ENCODE data around the gene SLC9C1. TPM values are rescaled to one million over a fixed set of nuclear protein-coding genes. Genes with fewer than 3 reads are reported as not detected.

SLC9C1 gene
- total RNA-seq, 1 experiment from 2014 or later: not detected

DNA sequence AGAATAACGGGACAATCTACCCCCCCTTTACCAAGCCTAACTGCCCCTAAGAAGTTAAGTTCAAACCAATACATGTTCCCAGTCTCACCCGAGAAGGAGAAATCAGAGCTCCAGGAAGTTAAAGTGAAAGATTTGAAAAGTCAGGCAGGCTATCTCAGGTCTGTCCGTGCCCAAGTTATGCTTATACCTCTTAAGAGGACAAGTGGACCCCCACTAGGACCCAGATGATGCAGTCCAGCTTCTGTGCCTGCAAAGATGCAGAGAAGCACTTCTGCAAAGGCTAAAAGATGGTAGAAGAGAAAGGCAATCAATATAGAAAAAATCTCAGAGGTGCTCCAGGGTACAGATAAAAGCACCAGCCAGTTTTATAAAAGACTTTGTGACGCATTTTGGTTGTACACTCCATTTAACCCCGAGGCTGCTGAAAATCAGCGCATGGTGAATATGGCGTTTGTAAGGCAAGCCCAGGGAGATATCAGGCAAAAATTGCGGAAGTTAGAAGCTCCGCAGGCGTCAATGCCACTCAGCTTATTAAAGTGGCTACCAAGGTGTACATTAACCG, 9.8 kb upstream of the SLC9C1 start:
- TF ChIP-seq, protein P1, sequence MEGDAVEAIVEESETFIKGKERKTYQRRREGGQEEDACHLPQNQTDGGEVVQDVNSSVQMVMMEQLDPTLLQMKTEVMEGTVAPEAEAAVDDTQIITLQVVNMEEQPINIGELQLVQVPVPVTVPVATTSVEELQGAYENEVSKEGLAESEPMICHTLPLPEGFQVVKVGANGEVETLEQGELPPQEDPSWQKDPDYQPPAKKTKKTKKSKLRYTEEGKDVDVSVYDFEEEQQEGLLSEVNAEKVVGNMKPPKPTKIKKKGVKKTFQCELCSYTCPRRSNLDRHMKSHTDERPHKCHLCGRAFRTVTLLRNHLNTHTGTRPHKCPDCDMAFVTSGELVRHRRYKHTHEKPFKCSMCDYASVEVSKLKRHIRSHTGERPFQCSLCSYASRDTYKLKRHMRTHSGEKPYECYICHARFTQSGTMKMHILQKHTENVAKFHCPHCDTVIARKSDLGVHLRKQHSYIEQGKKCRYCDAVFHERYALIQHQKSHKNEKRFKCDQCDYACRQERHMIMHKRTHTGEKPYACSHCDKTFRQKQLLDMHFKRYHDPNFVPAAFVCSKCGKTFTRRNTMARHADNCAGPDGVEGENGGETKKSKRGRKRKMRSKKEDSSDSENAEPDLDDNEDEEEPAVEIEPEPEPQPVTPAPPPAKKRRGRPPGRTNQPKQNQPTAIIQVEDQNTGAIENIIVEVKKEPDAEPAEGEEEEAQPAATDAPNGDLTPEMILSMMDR (conservative IDR thresholded peaks at IDR 0.05; ENCODE audit: low read depth, low read length): no peak
- no peak for TF ChIP-seq EZH2 (IDR thresholded peaks at IDR 0.05; ENCODE audit: borderline replicate concordance, low read depth, low read length, poor library complexity, severe bottlenecking)
- DNase-seq (ENCODE audit: low spot score): peak; percentile 39
- ChIA-PET POLR2A (ENCODE audit: low non-redundant PET) (no interaction called here), CTCF (interaction anchor here (1.3 kb wide), 1 partner anchor 11 kb away, joined by 3 read pairs; no protein-coding TSS in a partner anchor)
- H3K27ac ChIP-seq (ENCODE audit: low read depth, low read length, poor library complexity, severe bottlenecking): peak overlapping the region; percentile 31
- H3K36me3 ChIP-seq (ENCODE audit: insufficient read depth, low read length, poor library complexity, severe bottlenecking): no peaks in the 10 kb centered on the region
- no TSS peak for BruUV-seq (replicated peaks)
- intact Hi-C loops (cut with micrococcal nuclease; ENCODE audit: unreplicated experiment): no loop called here
- H3K9me3 ChIP-seq (ENCODE audit: low read depth, low read length, poor library complexity, severe bottlenecking): no peaks in the 10 kb centered on the region
- no peaks in the 10 kb centered on the region for H3K27me3 ChIP-seq (replicated peaks; ENCODE audit: insufficient read depth, low read depth, low read length, poor library complexity)
- H3K4me1 ChIP-seq (ENCODE audit: insufficient read depth, low read length, poor library complexity, severe bottlenecking): peaks cover 21% of the 10 kb centered on the region
- peak overlapping the region; percentile 40 for H3K4me3 ChIP-seq (ENCODE audit: low read depth, low read length, poor library complexity, severe bottlenecking)

DNA sequence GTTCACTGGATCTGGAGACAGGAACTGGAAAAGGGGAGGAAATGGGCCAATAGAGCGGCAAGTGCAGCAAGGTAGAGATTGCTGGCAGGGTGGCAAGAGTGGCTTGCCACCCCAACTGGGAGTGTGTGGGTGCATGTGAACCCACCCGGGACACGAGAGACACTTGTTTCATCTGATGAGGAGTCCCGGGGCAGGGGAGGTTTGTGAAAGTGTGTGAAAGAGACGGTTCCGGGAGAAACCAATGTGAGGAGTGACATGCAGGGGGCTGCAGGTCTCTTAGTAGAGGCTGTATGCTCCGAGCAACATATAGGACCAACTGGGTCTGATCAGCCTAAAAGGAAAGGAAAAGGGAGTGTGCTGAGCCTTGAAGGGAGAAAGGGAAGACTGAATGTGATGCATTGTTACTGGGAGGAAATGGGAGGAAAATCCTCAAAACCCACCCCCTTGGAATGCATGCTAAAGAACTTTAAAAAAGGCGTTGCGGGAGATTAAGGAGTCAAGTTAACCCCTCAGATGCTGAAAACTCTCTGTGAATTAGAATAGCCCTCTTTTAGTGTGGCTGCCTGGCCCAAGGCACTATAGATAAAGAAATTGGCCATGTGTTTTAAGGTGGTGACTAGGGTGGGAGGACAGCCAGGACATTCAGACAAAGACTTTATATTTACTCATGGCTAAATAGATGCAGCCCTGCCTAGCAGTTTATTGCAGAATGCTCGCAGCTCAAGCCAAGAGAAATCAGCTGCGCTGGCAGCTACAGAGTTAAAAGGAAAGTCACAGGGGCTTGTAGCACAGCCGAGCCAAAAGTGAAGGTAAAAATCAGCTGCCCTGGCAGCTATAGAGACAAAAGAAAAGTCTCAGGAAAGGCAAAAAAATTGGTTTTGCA, 9.1 kb upstream of the SLC9C1 start:
- ChIA-PET CTCF (no interaction called here), POLR2A (ENCODE audit: low non-redundant PET) (no interaction called here)
- Histone ChIP-seq H3K27ac (ENCODE audit: low read depth, low read length, poor library complexity, severe bottlenecking) (peak overlapping the region; percentile 31), H3K27me3 (replicated peaks; ENCODE audit: insufficient read depth, low read depth, low read length, poor library complexity) (no peaks in the 10 kb centered on the region), H3K36me3 (ENCODE audit: insufficient read depth, low read length, poor library complexity, severe bottlenecking) (no peaks in the 10 kb centered on the region), H3K4me1 (ENCODE audit: insufficient read depth, low read length, poor library complexity, severe bottlenecking) (peaks cover 21% of the 10 kb centered on the region), H3K4me3 (ENCODE audit: low read depth, low read length, poor library complexity, severe bottlenecking) (peak overlapping the region; percentile 40), H3K9me3 (ENCODE audit: low read depth, low read length, poor library complexity, severe bottlenecking) (no peaks in the 10 kb centered on the region)
- intact Hi-C loops (cut with micrococcal nuclease; ENCODE audit: unreplicated experiment): no loop called here
- BruUV-seq (replicated peaks): no TSS peak
- TF ChIP-seq, protein P1 (conservative IDR thresholded peaks at IDR 0.05; ENCODE audit: low read depth, low read length): no peak
- TF ChIP-seq EZH2 (IDR thresholded peaks at IDR 0.05; ENCODE audit: borderline replicate concordance, low read depth, low read length, poor library complexity, severe bottlenecking): no peak
- peak; percentile 52 for DNase-seq (ENCODE audit: low spot score)

DNA sequence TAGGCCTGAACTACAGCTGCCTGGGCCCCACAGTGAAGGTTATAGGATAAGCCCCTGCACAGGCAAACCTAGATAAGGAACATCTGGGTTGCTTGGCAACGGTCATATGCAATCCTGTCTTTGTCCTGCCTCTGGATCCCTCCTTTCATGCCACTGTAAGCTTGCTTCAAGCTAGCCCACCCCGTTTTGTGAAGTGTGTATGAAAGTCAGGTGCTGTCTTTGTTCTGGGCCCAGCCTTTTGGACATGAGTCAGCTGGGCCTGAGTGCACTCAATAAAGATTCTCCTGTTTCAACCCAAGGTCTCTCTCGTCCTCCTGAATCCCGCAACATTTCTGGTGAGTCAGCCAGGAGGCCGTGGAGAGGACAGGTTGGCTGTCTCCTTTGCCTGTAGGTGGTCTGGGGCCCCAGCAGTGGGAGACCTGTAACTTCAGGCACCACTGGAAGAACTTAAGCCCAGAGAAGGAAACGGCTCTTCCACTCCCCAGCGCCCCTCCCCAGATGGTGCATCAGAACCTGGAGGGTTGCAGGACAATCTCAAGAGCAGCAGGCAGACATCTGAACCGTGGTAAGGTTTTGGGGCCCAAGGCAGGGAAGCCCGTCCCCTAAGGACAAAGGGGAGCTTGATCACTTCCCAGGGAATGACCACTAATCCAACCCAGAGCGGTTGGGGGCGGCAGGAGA, 8.3 kb upstream of the SLC9C1 start:
- Histone ChIP-seq H3K27ac (ENCODE audit: low read depth, low read length, poor library complexity, severe bottlenecking) (peak overlapping the region; percentile 9), H3K4me3 (ENCODE audit: low read depth, low read length, poor library complexity, severe bottlenecking) (peak overlapping the region; percentile 40), H3K4me1 (ENCODE audit: insufficient read depth, low read length, poor library complexity, severe bottlenecking) (peaks cover 25% of the 10 kb centered on the region), H3K9me3 (ENCODE audit: low read depth, low read length, poor library complexity, severe bottlenecking) (no peaks in the 10 kb centered on the region), H3K27me3 (replicated peaks; ENCODE audit: insufficient read depth, low read depth, low read length, poor library complexity) (no peaks in the 10 kb centered on the region), H3K36me3 (ENCODE audit: insufficient read depth, low read length, poor library complexity, severe bottlenecking) (no peaks in the 10 kb centered on the region)
- BruUV-seq (replicated peaks): no TSS peak
- TF ChIP-seq, protein P1 (conservative IDR thresholded peaks at IDR 0.05; ENCODE audit: low read depth, low read length): no peak
- TF ChIP-seq EZH2 (IDR thresholded peaks at IDR 0.05; ENCODE audit: borderline replicate concordance, low read depth, low read length, poor library complexity, severe bottlenecking): no peak
- CTCF ChIA-PET: no interaction called here
- DNase-seq (ENCODE audit: low spot score): peak; percentile 22
- intact Hi-C loops (cut with micrococcal nuclease; ENCODE audit: unreplicated experiment): no loop called here
- POLR2A ChIA-PET (ENCODE audit: low non-redundant PET): no interaction called here

Data from A673 (cell line).